ENCODE measurements around the gene NT5C. TPM values are rescaled to one million over a fixed set of nuclear protein-coding genes. Genes with fewer than 3 reads are reported as not detected.
"Not testable (repeated sequence)": the region's sequence is repeated elsewhere in the genome, so short reads cannot be mapped to it uniquely, and the experiment has no call there.

NT5C gene
- total RNA-seq, 1 donor from 2014 or later = 18.3 TPM

DNA sequence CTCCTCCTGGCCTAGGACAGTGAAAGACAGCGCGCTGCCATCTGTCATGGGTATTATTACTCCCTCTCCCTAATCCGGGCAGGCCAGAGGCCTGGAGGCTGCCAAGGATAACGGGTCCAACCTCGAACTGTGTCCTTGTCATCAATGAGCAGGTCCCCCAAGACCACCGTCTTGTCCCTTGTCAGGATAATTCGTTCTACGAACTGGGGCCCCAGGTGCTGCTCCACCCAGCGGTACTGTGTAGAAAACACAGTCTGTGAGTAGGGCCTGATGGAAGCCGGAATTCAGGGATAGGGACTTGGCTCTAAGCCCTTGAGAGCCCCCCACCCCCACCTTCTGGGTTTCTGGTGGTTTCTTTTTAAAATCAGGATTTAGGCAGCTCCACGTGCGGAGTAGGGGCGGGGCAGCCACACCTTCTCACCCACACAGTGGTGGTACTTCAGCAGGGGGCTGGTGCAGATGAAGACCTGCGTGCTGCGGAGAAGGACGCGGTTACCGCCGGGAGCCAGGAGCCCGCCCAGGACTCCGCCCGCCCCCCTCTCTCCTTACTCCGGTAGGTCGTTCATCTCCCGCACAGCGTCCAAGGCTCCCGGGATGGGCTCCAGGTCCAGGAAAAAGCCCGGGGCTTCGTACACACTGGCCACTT lies 787 bp downstream of the NT5C start:
- peak overlapping the region; percentile 90 for H3K27ac ChIP-seq
- TF ChIP-seq, protein P1, sequence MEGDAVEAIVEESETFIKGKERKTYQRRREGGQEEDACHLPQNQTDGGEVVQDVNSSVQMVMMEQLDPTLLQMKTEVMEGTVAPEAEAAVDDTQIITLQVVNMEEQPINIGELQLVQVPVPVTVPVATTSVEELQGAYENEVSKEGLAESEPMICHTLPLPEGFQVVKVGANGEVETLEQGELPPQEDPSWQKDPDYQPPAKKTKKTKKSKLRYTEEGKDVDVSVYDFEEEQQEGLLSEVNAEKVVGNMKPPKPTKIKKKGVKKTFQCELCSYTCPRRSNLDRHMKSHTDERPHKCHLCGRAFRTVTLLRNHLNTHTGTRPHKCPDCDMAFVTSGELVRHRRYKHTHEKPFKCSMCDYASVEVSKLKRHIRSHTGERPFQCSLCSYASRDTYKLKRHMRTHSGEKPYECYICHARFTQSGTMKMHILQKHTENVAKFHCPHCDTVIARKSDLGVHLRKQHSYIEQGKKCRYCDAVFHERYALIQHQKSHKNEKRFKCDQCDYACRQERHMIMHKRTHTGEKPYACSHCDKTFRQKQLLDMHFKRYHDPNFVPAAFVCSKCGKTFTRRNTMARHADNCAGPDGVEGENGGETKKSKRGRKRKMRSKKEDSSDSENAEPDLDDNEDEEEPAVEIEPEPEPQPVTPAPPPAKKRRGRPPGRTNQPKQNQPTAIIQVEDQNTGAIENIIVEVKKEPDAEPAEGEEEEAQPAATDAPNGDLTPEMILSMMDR (IDR thresholded peaks at IDR 0.05) = peak; percentile 27 to 29 (median 27)
- no peak for DNase-seq (ENCODE audit: low spot score in 2 of 2)
- peaks cover 0 to 6% of the 10 kb centered on the region in 2 donors for H3K4me1 ChIP-seq
- peaks cover 0 to 7% of the 10 kb centered on the region in 2 donors for H3K36me3 ChIP-seq
- no peaks in the 10 kb centered on the region for H3K27me3 ChIP-seq
- peak overlapping the region; percentile 46 to 85 for H3K4me3 ChIP-seq
- H3K9me3 ChIP-seq = no peaks in the 10 kb centered on the region
- intact Hi-C loops (cut with DNase I) = loop anchor here (1.0 to 2.0 kb wide), 2 partner anchors 16 to 24 kb away; partner anchors contain the start of gene JPT1

DNA sequence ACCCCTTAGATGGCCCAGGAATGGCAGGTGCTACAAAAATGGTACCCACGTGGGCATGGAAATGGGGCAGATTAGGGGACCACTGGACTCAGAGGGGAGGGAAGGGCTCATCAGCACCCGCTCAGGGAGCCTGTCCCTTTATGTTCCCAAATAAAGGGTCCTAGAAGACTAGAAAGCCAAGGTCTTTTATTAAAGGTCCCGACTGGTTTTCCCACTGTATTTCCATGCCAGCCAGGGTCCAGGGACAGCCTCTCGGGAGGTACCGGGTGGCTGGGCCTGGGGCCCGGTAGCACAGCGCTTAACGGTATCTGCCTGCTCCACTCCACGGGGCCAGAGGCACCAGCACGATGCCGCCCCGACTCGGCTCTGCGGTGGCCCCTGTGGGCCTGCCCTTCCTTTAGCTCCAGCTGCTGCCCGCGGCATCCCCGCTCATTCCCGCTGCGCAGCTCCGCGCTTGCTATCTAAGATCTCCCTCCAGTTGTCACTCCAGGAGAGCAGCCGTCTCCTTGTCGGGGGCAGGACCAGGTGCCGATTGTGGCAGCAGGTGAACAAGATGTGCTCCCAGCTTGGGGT lies 1.4 kb downstream of the NT5C start:
- Histone ChIP-seq H3K4me3 (peak overlapping the region; percentile 46 to 85), H3K36me3 (peaks cover 0 to 7% of the 10 kb centered on the region in 2 donors), H3K27me3 (no peaks in the 10 kb centered on the region), H3K4me1 (peaks cover 0 to 6% of the 10 kb centered on the region in 2 donors), H3K27ac (peak overlapping the region; percentile 90), H3K9me3 (no peaks in the 10 kb centered on the region)
- DNase-seq (ENCODE audit: low spot score in 2 of 2) = no peak
- intact Hi-C loops (cut with DNase I) = loop anchor here (2.0 kb wide), 1 partner anchor 25 kb away; the partner anchor contains the start of gene JPT1
- TF ChIP-seq, protein P1 (IDR thresholded peaks at IDR 0.05) = no peak

DNA sequence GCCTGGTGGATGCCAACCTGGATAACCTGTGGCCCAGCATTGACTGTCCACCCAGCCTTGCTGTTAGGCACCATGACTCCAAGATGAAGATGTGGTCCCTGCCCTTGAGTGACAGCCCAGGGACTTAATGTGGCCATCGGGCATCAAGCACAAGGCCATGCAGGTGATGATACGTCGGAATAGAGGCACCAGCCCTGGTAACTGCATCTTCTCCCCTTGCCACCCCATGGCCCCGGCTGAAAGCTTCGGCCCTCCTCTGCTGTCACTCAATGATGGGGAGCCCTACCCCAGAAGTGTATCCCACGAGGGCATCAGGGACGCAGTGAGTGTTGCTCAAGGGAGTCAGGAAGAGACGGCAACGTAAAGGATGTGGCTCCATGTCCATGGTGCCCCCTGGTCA lies 2.0 kb downstream of the NT5C start:
- intact Hi-C loops (cut with DNase I) = no loop called here
- Histone ChIP-seq H3K4me3 (no peak overlapping the region), H3K27me3 (no peaks in the 10 kb centered on the region), H3K4me1 (peaks cover 0 to 6% of the 10 kb centered on the region in 2 donors), H3K27ac (no peak overlapping the region), H3K36me3 (peaks cover 0 to 7% of the 10 kb centered on the region in 2 donors), H3K9me3 (no peaks in the 10 kb centered on the region)
- TF ChIP-seq, protein P1 (IDR thresholded peaks at IDR 0.05) = no peak
- no peak for DNase-seq (ENCODE audit: low spot score in 2 of 2)

DNA sequence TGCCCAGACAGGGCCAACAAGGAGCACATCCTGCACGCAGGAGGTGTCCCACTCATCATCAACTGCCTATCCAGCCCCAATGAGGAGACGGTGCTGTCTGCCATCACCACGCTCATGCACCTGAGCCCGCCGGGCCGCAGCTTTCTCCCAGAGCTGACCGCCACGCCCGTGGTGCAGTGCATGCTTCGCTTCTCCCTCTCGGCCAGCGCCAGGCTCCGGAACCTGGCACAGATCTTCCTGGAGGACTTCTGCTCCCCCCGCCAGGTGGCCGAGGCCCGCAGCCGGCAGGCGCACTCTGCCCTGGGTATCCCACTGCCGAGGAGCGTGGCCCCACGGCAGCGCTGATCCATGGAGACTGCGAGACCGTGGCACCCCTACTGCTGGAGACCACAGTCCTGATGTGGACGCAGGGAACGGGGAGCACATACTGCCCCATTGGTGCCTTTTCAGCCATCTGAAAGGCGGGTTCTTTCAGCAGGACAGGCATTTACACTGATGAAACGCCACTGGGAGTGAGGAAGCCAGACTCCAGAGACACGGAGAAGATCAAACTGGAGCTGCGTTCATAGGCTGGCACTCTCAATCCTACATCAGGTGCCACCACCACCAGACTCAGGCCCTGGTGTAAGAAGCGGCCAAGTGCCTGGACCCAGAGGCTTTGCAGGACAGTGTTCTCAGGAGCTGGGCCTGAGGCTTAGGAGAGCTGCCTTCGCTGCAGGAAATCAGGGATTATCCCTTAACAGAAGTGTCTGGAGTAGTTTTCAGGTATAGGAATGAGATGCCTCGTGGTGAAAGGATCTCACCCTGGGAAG lies 2.6 kb downstream of the NT5C start:
- Histone ChIP-seq H3K27me3 (no peaks in the 10 kb centered on the region), H3K27ac (no peak overlapping the region), H3K36me3 (peaks cover 0 to 7% of the 10 kb centered on the region in 2 donors), H3K9me3 (no peaks in the 10 kb centered on the region), H3K4me1 (peaks cover 0 to 6% of the 10 kb centered on the region in 2 donors), H3K4me3 (no peak overlapping the region)
- intact Hi-C loops (cut with DNase I) = no loop called here
- TF ChIP-seq, protein P1 (IDR thresholded peaks at IDR 0.05) = no peak
- DNase-seq (ENCODE audit: low spot score in 2 of 2) = no peak

DNA sequence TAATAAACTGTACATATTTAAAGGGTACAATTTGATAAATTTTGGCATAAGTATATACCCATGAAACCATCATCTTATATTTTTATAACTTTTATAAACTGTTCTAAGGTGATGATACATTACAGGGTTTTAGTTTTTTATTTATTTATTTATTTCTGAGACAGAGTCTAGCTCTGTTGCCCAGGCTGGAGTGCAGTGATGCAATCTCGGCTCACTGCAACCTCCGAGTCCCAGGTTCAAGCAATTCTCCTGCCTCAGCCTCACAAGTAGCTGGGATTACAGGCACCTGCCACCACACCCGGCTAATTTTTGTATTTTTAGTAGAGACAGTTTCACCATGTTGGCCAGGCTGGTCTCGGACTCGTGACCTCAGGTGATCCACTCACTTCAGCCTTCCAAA lies 3.6 kb downstream of the NT5C start:
- intact Hi-C loops (cut with DNase I); H3K4me3 ChIP-seq; H3K4me1 ChIP-seq; DNase-seq (ENCODE audit: low spot score in 2 of 2); H3K36me3 ChIP-seq; H3K9me3 ChIP-seq; H3K27ac ChIP-seq; H3K27me3 ChIP-seq: not testable (repeated sequence)

DNA sequence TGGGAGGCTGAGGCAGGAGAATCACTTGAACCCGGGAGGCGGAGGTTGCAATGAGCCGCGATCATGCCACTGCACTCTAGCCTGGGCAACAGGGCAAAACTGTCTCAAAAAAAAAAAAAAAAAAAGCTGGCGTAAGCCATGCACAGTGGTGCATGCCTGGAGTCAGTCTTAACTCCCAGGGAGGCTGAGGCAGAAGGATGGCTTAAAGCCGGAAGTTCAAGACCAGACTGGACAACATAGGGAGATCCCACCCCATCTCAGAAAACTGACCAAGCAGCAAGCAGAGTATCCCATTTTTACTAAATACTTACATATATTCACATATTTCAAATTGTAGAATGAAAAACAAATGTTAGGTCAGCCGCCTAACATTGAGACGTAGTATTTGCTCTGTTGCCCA lies 4.6 kb downstream of the NT5C start:
- intact Hi-C loops (cut with DNase I) = no loop called here
- H3K4me3 ChIP-seq = no peak overlapping the region

More for the DNA sequence above, 4.6 kb downstream of the NT5C start:
- peaks cover 0 to 6% of the 10 kb centered on the region in 2 donors for H3K4me1 ChIP-seq
- TF ChIP-seq, protein P1 (IDR thresholded peaks at IDR 0.05) = no peak
- peaks cover 0 to 7% of the 10 kb centered on the region in 2 donors for H3K36me3 ChIP-seq
- DNase-seq (ENCODE audit: low spot score in 2 of 2) = no peak
- H3K27me3 ChIP-seq = no peaks in the 10 kb centered on the region
- H3K9me3 ChIP-seq = no peaks in the 10 kb centered on the region
- no peak overlapping the region for H3K27ac ChIP-seq
